K562 (cell line): ENCODE results near the gene GRIK1.

Source experiments
- CC2D1A ChIP-seq: fragments of 450-650 bp; IDR thresholded peaks from 2 replicates; pipeline ENCODE4 v1.6.1; 2017; ENCODE audit warnings: mild to moderate bottlenecking
- MEF2A ChIP-seq: IDR thresholded peaks from 2 replicates; pipeline ENCODE4 v1.6.1; 2011; ENCODE audit warnings: low read depth, mild to moderate bottlenecking, low read length, moderate library complexity; ENCODE audit not compliant: control insufficient read depth
- RAD21 ChIP-seq, 2 experiments: fragments of 250-450 bp in 1 of 2; fragments of 450-650 bp in 1 of 2; sonication (Bioruptor Pico) in 1 of 2; formaldehyde crosslinking in 1 of 2; IDR thresholded peaks in 1 of 2; conservative IDR thresholded peaks in 1 of 2; 2 replicates each; pipeline versions ENCODE4 v1.4.0 to v1.8.0; 2020 to 2022; ENCODE audit warnings: mild to moderate bottlenecking in 2 of 2, moderate library complexity in 1 of 2
- SP2 ChIP-seq: IDR thresholded peaks from 2 replicates; pipeline ENCODE4 v1.6.1; 2011; ENCODE audit warnings: mild to moderate bottlenecking, low read depth, low read length, moderate library complexity; ENCODE audit not compliant: poor library complexity, severe bottlenecking; ENCODE audit errors: extremely low read depth
- ZNF224 ChIP-seq: sonication (generic); formaldehyde crosslinking; IDR thresholded peaks from 2 replicates; pipeline ENCODE4 v1.8.0; 2022; ENCODE audit warnings: mild to moderate bottlenecking, missing genetic modification reagents
- TF ChIP-seq, protein P1 (sequence below): IDR thresholded peaks from 2 replicates; pipeline ENCODE4 v1.6.1; 2012; ENCODE audit warnings: low read depth, low read length, improper control_type of control experiment, borderline replicate concordance
- TF ChIP-seq, protein P2 (sequence below), 2 experiments: fragments of 450-650 bp in 1 of 2; sonication (generic) in 1 of 2; formaldehyde crosslinking in 1 of 2; IDR thresholded peaks in 1 of 2; conservative IDR thresholded peaks in 1 of 2; 2 replicates each; pipeline versions ENCODE4 v1.6.1 to v1.8.1; 2016 to 2023; ENCODE audit warnings: mild to moderate bottlenecking in 2 of 2, moderate library complexity in 2 of 2, inconsistent platforms in 1 of 2, missing genetic modification reagents in 1 of 2

DNA sequence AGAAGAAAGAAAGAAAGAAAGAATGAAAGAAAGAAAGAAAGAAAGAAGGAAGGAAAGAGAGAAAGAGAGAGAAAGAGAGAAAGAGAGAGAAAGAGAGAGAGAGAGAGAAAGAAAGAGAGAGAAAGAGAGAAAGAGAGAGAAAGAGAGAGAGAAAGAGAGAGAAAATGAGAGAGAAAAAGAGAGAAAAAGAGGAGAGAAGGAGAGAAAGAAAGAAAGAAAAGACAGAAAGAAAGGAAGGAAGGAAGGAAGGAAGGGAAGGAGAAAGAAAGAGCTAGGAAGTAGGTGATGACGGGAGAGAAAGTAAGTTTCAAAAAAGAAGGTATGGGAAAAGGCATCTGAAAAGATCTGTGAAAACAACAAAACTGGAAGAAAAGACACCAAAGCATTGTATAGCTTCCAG lies 72.0 kb downstream of the GRIK1 start:
- TF ChIP-seq ZNF224 (CRISPR knock-in tag) (no peak), MEF2A (no peak), CC2D1A (no peak), RAD21 (CRISPR knock-in tag; conservative IDR thresholded peaks at IDR 0.05 in 1 of 2, IDR thresholded peaks at IDR 0.05 in 1 of 2) (no peak), SP2 (no peak)
- TF ChIP-seq, protein P1, sequence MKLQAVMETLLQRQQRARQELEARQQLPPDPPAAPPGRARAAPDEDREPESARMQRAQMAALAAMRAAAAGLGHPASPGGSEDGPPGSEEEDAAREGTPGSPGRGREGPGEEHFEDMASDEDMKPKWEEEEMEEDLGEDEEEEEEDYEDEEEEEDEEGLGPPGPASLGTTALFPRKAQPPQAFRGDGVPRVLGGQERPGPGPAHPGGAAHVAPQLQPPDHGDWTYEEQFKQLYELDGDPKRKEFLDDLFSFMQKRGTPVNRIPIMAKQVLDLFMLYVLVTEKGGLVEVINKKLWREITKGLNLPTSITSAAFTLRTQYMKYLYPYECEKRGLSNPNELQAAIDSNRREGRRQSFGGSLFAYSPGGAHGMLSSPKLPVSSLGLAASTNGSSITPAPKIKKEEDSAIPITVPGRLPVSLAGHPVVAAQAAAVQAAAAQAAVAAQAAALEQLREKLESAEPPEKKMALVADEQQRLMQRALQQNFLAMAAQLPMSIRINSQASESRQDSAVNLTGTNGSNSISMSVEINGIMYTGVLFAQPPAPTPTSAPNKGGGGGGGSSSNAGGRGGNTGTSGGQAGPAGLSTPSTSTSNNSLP = no peak
- TF ChIP-seq, protein P2, sequence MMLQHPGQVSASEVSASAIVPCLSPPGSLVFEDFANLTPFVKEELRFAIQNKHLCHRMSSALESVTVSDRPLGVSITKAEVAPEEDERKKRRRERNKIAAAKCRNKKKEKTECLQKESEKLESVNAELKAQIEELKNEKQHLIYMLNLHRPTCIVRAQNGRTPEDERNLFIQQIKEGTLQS (IDR thresholded peaks at IDR 0.05) = no peak
- TF ChIP-seq, protein P2 (CRISPR knock-in tag; conservative IDR thresholded peaks at IDR 0.05) = no peak
